ENCODE measurements around the gene DNAAF1. TPM values are rescaled to one million over a fixed set of nuclear protein-coding genes. Genes with fewer than 3 reads are reported as not detected.

The DNAAF1 gene
- total RNA-seq, 3 donors from 2014 or later: 1.2 to 9.5 TPM; not detected in 1

DNA sequence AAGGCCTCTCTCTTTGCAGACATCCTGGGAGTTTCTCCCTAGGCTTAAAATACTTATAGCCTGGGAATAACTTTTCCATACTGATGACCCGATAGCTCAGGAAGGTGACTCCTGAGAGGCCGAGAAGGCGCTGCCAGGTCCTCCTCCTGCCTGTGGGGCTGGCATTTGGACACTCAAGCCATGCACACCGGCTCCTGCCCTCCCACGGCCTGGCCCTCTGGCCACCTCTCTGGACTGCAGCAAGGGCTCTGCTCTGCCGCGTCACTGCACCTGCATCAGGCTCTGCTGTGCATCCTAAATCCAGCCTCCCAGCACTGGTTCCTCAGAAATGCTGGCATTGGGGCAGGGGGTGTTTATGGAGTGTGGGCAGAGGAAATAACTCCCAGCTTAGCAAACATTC is 80.5 kb downstream of the DNAAF1 start:
- TF ChIP-seq, protein P1, sequence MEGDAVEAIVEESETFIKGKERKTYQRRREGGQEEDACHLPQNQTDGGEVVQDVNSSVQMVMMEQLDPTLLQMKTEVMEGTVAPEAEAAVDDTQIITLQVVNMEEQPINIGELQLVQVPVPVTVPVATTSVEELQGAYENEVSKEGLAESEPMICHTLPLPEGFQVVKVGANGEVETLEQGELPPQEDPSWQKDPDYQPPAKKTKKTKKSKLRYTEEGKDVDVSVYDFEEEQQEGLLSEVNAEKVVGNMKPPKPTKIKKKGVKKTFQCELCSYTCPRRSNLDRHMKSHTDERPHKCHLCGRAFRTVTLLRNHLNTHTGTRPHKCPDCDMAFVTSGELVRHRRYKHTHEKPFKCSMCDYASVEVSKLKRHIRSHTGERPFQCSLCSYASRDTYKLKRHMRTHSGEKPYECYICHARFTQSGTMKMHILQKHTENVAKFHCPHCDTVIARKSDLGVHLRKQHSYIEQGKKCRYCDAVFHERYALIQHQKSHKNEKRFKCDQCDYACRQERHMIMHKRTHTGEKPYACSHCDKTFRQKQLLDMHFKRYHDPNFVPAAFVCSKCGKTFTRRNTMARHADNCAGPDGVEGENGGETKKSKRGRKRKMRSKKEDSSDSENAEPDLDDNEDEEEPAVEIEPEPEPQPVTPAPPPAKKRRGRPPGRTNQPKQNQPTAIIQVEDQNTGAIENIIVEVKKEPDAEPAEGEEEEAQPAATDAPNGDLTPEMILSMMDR (IDR thresholded peaks at IDR 0.05): no peak
- TF ChIP-seq POLR2A (IDR thresholded peaks at IDR 0.05): no peak
- TF ChIP-seq POLR2AphosphoS5 (IDR thresholded peaks at IDR 0.05): no peak
- Histone ChIP-seq H3K27ac (no peak overlapping the region), H3K36me3 (no peaks in the 10 kb centered on the region), H3K27me3 (no peaks in the 10 kb centered on the region), H3K4me1 (no peaks in the 10 kb centered on the region), H3K4me3 (no peak overlapping the region), H3K9me3 (no peaks in the 10 kb centered on the region)
- intact Hi-C loops (cut with DNase I; ENCODE audit: low total_unique reads): no loop called here
- DNase-seq (ENCODE audit: low spot score in 2 of 2): no peak

DNA sequence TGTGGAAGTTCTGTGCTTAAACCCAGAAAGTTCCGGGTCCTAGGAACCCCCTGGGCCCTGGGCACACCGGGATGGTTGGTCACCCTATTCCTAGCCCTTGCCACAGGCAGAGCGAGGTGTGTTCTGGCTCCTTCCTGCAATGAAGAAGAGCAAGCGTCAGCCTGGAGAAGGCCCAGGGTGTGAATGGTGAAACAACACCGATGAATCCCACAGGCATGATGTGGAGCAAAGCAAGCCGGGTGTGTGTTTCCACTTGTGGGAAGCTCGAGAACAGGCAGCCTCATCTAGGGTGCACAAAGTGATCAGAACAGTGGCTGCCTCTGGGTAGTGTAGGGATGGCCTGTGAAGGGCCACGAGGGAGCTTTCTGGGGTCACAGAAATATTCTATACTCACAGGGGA is 80.9 kb downstream of the DNAAF1 start:
- Histone ChIP-seq H3K9me3 (no peaks in the 10 kb centered on the region), H3K4me1 (no peaks in the 10 kb centered on the region), H3K27me3 (no peaks in the 10 kb centered on the region), H3K27ac (no peak overlapping the region), H3K36me3 (no peaks in the 10 kb centered on the region), H3K4me3 (no peak overlapping the region)
- TF ChIP-seq POLR2A (IDR thresholded peaks at IDR 0.05): no peak
- TF ChIP-seq, protein P1 (IDR thresholded peaks at IDR 0.05): no peak
- no peak for TF ChIP-seq POLR2AphosphoS5 (IDR thresholded peaks at IDR 0.05)
- intact Hi-C loops (cut with DNase I; ENCODE audit: low total_unique reads): no loop called here
- no peak for DNase-seq (ENCODE audit: low spot score in 2 of 2)

Other genes starting within 250 kb of the DNAAF1 start
- 10 to 100 TPM in 2 of 3 donors, 1 to 10 TPM in 1; 9.5 to 17.0 (median 12.1) TPM for gene MLYCD, start 246.2 kb upstream of the DNAAF1 start, total RNA-seq
- gene OSGIN1, start 192.1 kb upstream of the DNAAF1 start, total RNA-seq: 1 to 10 TPM; 3.0 to 3.5 (median 3.3) TPM
- 1 to 10 TPM in 1 of 3 donors, not detected in 2; 1.5 TPM for gene NECAB2, start 177.1 kb upstream of the DNAAF1 start, total RNA-seq
- not detected for gene SLC38A8, start 102.5 kb upstream of the DNAAF1 start, total RNA-seq
- 100 to 1,000 TPM in 2 of 3 donors, 10 to 100 TPM in 1; 95.4 to 142 (median 121) TPM for gene MBTPS1, start 28.4 kb upstream of the DNAAF1 start, total RNA-seq
- gene HSDL1, start 131 bp upstream of the DNAAF1 start, total RNA-seq: 10 to 100 TPM; 17.0 to 25.8 (median 21.0) TPM
- 10 to 100 TPM; 29.5 to 52.7 (median 39.0) TPM for gene TAF1C, start 41.7 kb downstream of the DNAAF1 start, total RNA-seq
- under 1 TPM in 2 of 3 donors, not detected in 1; 0.15 to 0.96 TPM for gene ADAD2, start 45.8 kb downstream of the DNAAF1 start, total RNA-seq
- not detected for gene KCNG4, start 94.7 kb downstream of the DNAAF1 start, total RNA-seq
- gene WFDC1, start 149.6 kb downstream of the DNAAF1 start, total RNA-seq: 1 to 10 TPM in 2 of 3 donors, under 1 TPM in 1; 0.16 to 3.3 (median 1.3) TPM
- gene ATP2C2, start 223.2 kb downstream of the DNAAF1 start, total RNA-seq: 10 to 100 TPM in 1 of 3 donors, 1 to 10 TPM in 1, not detected in 1; 6.0 to 28.5 TPM